Keratinocyte (primary cell): ENCODE data around the gene CCDC149.

ENCODE experiments used
- CTCF ChIP-seq, 3 experiments: IDR thresholded peaks in 1 of 3; conservative IDR thresholded peaks in 1 of 3; optimal IDR thresholded peaks in 1 of 3; 2 replicates in 2 of 3; 3 replicates in 1 of 3; pipeline versions ENCODE3 to v1.5.1; 2011; ENCODE audit warnings: low read length in 3 of 3, mild to moderate bottlenecking in 3 of 3, moderate library complexity in 2 of 3, control low read depth in 1 of 3, inconsistent platforms in 1 of 3; ENCODE audit not compliant: insufficient read depth in 2 of 3; ENCODE audit errors: extremely low read depth in 1 of 3
- EZH2 ChIP-seq: IDR thresholded peaks from one replicate; pipeline ENCODE4 v1.6.1; 2012; ENCODE audit warnings: inconsistent platforms, mild to moderate bottlenecking, low read length, moderate library complexity

- TF ChIP-seq CTCF (optimal IDR thresholded peaks at IDR 0.05 in 1 of 3, IDR thresholded peaks at IDR 0.05 in 1 of 3, conservative IDR thresholded peaks at IDR 0.05 in 1 of 3; ENCODE audit: extremely low read depth in 1 of 3, insufficient read depth in 2 of 3, low read length in 3 of 3) (no peak), EZH2 (no peak)
Measured at GRCh38 chr4:24845902-24846301, 66.9 kb downstream of the CCDC149 start.
